GM20000 (cell line): Measurements from ENCODE around the gene UBE2L5.
A peak's percentile ranks its signal among the peaks of the same experiment; 100 is the strongest.

Source experiments
- DNase-seq: peaks from one replicate; pipeline ENCODE4 v3.0.0; 2012; ENCODE audit warnings: low spot score
- TF ChIP-seq, protein P1 (sequence below): IDR thresholded peaks from 2 replicates; pipeline ENCODE4 v1.5.1; 2012; ENCODE audit warnings: mild to moderate bottlenecking, control low read depth; ENCODE audit errors: extremely low read depth, missing control alignments

The UBE2L5 gene

GRCh38 chr13:30381049-30381448 lies 41.2 kb upstream of the UBE2L5 start:
- TF ChIP-seq, protein P1, sequence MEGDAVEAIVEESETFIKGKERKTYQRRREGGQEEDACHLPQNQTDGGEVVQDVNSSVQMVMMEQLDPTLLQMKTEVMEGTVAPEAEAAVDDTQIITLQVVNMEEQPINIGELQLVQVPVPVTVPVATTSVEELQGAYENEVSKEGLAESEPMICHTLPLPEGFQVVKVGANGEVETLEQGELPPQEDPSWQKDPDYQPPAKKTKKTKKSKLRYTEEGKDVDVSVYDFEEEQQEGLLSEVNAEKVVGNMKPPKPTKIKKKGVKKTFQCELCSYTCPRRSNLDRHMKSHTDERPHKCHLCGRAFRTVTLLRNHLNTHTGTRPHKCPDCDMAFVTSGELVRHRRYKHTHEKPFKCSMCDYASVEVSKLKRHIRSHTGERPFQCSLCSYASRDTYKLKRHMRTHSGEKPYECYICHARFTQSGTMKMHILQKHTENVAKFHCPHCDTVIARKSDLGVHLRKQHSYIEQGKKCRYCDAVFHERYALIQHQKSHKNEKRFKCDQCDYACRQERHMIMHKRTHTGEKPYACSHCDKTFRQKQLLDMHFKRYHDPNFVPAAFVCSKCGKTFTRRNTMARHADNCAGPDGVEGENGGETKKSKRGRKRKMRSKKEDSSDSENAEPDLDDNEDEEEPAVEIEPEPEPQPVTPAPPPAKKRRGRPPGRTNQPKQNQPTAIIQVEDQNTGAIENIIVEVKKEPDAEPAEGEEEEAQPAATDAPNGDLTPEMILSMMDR: no peak
- DNase-seq: no peak

DNA sequence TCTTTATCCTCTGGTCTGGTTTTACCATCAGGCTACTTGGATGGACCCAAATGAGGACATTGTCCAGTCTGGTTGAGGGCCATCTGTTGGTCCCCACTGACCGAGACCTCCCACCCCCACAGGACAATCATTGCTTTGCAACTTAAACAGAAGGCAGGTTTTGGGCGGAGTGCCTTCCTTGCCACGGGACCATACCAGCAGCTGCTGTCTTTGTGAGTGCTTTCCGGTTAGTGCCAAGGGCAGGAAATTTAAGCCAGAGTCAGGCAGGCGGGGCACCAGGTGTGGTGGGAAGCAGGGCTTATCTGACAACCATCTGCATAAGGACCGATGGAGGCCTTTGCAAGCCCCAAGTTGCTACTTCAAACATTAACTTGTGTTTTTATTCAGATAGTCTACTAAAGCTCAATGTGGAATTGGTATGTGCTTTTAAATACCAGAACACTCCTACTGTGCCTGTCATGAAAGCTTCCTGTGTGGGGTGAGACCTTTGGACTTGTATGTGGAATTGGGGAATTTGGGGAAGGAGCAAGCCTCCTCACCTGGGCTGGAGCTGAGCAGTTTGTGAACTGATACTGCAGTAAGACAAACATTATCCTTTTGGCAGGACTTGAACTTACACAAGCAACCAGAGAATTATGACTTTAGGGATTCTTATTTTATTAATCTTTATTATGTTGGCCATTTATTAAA lies 39.3 kb upstream of the UBE2L5 start:
- TF ChIP-seq, protein P1: no peak
- DNase-seq: no peak

- no peak for DNase-seq
- TF ChIP-seq, protein P1: no peak
Measured at GRCh38 chr13:30388406-30389283, 33.6 kb upstream of the UBE2L5 start.

DNA sequence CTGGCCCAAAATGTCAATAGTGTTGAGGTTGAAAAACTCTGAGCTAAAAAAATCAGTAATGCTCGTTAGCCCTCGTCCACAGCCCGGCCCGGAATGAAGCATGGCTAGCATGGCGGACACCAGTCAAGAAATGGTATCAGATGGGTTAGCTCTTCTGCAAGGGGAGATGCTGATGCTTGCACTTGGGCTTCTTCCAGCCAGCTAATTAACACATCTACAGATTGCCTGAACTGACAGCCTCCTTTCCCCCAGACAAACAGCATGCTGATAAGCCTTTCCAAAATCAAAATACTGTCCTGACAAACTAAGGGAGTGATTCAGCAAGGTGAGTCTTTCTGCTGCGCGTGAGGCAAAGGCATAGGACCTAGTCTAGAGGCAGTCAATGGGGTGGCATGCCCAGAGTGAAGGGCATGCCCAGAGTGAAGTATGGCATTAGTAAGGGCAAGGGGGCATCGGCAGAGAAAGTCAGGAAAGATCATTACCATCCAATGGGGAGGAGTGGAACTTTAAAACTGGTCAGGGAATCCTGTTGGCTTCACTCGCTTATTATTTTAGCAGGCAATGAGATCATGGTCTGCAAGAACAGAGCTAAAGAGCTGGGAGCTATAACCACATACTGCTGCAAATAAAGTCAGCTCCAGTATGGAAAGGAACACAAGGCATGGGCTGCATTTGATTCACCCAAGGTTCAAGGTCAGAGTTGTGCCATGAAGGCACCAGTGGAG lies 30.2 kb upstream of the UBE2L5 start:
- no peak for DNase-seq
- TF ChIP-seq, protein P1: no peak

DNA sequence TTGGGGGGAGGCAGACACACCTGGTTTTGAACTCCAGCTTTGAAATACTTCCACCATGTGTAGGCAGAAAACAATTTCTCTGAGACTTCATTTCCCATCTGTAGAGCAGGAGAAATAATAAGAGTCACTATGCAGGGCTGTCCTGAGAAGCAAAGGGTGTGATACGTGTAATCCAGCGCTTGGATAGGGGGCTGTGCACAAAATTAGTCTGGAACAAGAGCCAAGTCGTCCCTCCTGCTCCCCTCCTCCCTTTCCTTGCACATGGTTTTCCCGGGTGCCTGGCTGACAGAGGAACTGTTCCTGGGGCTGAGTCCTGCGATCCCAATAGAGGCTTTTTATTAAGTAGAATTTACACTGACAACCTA lies 29.6 kb upstream of the UBE2L5 start:
- TF ChIP-seq, protein P1: no peak

GRCh38 chr13:30394751-30395191 lies 27.5 kb upstream of the UBE2L5 start:
- TF ChIP-seq, protein P1: no peak
- peak; percentile 58 for DNase-seq

More for the DNA sequence above, 29.6 kb upstream of the UBE2L5 start:
- DNase-seq: no peak
